Activated T-cell treated with anti-CD3 and anti-CD28 coated beads for 1 hour (primary cell): ENCODE data around the gene LDLRAD4.

Experiments used
- DNase-seq: peaks from one replicate; pipeline ENCODE4 v3.0.0-alpha.2; 2020; ENCODE audit warnings: low read depth

LDLRAD4 gene

DNA sequence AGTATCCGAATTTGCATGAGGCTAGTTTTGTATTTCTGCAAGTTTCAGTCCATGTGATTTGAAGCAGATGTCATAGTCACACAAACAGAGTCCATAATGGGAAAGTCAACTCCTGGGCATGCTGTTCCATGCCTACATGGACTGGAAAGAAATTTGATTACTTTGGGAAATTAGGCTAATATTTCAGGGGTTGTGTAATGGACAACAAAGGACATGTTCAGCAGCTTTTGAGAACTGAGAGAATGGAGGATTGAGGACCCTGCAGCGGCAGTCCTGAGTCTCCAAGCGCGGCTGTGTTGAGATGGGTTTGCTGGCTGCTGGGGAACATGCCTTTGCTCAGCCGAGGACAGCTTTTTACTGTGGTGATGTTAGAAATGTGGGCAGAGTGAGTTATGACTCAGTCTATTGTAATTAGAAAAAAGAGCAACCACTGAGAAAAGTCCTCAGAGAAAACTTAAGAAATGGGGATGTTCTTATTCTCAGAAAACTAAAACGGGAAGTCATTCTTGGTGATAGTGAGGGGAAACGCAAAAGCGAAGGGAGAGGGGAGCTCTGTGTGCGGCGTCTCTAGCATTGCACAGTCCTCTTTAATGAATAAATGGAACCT is 358.6 kb downstream of the LDLRAD4 start:
- no peak for DNase-seq

DNA sequence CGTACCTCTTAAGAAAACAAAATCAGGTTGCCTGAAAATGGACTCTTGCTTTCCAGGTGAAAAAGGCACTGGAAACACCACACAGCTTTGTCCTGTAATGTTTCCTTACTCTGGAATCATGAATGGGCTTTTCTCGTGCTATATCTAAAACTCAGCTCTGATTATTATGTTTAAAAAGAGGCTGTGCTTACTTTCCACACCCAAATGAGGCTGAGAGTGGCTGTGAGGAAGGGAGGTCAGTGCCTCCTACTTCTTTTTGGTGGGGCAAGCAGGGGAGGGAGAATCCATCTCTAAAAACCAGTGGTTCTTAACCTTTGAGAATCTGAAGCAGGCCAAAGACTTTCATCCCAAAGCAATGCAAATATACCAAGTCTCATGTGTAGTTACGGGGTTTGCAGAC is 359.2 kb downstream of the LDLRAD4 start:
- DNase-seq: no peak

DNA sequence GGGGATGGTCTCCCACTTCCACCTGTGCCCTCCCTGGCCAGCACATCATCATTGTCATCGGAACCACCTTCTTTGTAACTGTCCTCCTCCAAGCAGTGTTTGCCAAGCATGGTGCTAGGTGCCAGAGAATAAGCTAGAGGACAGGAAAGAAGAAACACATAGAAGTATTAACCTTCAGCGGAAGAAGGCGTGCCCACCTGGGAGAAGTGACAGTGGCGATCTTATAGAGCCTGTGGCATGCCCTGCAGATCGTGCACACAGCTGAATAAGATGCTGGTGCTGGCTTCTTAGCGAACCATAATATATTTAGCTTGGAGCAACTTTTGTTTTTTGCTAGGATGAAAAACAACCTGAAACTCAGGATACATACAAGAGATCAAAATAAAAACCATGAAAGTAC is 359.8 kb downstream of the LDLRAD4 start:
- no peak for DNase-seq

DNA sequence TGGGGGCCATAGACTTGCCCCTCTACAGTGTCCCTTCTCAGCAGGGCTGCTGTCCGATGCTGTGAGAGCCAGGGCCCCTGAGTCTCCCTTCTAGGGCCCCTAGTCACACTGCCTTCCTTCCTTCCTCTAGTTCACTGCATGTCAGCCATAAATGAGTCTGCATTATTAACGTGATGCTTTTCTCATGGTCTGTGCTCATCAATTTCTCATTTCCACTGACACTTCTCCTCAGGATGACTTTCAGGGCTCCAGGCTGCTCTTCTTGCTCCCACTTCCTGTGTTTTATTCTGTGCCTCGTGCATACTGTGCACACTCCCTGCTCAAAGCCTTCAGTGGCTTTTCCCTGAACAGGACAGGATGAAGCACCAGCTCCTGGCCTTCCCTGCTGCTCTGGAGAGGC is 361.3 kb downstream of the LDLRAD4 start:
- no peak for DNase-seq

DNA sequence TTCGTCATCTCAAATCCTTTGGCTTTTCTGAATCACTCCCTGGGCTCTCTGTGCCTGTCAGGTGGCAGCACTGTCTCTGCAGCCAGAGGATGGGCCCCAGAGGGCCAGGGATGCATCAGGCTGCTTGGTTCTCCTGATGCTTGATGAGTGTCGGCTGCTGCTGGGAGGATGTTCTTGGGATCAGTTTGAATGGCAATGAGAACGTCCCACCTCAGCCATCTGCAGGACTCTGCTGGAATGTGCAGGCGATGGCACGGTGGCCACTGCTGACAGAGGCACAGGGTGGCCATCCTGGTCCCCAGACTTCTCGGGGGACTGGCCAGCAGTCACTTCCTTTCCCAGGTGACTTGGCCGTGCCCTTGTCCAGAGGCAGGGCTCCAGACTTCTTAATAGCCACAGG is 361.8 kb downstream of the LDLRAD4 start:
- no peak for DNase-seq

DNA sequence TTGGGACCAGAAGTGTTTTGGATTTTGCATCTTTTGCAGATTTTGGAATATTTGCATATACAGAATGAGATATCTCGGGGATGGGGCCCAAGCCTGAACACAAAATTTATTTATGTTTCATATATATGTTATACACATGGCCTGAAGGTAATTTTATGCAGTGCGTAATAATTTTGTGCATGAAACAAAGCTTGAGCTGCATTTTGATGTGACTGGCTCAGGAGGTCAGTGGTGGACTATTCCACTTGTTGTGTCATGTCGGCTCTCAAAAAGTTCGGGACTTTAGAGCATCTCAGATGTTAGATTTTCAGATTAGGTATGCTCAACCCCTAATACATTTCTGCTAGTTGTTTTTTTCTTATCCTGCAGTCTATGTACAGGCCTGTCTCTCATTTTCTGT is 362.4 kb downstream of the LDLRAD4 start:
- DNase-seq: no peak

DNA sequence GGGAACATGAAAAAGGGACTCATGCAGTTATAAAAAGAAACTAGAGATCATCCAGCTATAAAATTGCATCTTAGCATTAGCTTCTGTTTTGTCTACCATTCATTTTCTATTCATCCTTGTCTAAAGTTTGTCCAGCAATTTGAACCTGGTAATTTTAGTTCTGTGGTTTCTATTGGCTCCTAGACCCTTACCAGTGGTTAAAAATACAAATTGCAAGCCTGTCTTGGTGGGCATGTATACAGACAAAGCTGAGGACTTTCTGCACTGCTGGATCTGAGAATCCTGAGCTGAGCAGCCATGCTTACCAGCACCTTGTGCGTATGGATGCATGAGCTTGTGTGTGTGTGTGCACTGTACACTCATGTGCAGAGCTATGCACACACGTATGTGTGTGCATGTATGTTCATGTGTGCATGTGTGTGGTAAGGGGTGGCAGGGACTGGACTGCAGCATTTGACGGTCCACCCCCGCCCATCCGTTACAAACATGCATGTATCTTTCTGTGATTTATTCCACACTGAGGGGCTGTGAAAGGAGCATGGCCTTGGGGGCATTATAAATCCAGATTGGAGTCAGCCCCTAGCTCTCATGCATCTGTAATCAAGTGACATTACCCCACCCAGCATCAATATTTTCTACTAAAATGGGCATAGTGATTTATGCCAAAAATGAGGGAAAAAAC is 363.1 kb downstream of the LDLRAD4 start:
- no peak for DNase-seq

DNA sequence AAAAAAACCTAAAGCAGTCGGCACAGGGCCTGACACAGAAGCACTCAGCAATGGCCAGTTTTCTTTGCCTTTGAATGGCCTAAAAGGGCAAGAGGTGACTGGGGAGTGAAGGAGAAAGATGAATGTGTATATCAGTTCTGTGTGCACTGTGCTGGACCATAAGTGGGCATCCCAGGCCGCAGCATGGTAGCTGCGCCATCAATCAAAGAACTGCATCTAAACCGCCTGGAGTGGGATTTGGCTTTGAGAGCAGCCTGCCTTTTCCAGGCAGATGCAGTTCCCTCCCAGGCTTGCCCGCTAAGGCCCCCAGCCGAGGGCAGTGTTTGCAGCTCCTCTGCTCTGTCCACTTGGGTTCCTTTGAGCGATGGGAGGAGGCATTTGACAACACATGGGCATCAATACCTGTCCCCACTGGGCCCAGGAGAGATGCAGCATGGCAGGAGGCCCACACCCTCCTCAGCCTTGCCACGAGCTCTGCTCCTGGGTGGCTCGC is 363.7 kb downstream of the LDLRAD4 start:
- DNase-seq: no peak

DNA sequence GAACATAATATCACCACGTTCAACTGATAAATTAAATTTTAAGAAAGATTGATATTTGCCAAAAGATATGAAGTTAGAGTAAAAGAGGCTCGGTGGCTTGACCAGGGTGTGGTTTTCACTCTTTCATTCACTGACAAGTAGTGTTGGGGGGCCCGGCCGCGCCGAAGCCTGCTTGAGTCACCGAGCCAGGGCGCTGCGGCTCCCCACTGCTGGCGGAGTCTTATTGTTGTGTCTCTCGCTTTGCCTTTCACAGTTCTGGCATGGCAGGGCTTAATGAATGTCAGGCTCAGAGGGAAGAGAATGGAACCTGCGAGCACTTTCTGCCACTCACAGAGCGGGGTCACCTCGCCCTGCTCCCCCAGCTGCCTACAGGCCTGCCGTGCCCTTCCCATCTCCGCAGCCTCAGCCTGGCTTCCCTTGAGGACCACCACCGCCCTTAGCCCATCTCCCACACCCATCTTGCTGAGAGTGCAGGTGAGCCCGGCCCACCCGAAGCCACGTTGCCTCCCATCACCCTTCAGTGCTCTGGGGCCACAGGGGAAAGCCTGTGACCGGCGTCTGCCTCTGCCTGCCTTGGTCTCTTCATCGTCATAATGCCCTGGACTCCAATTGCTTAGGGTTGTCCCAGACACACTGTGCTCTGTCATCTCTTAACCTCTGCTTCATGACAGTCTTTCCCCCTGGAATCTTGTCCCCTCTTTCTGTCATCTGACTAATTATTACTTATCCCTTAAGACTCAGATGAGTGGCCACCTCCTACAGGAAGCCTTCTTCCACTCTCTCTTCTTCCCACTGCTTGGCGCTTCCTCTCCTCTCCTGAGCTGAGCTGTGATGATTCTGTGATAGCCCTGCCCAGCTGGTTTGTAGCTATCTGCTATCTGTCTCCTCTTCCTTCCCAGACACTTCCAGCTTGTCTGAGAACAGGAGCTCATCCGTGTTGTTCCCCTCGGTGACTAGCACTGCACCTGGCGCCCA is 365.3 kb downstream of the LDLRAD4 start:
- DNase-seq: no peak

DNA sequence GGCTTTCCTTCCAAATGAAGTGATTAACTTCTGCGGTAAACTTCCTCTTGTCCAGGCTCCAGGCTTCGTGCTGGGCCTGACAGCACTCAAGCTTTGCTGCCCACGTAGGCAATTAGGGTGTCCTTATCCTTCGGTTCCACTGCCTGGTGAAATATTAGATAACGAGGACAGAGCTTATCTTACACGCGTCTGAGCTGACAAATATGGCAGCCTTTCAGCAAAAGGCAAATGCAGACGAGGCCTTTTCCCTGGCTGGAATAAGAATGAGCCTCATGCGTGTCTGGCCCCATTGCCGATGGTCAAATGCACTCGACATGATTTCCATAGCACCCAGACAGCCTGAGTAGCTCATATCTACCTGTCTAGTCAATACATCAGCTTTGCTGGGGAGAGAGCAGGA is 366.3 kb downstream of the LDLRAD4 start:
- no peak for DNase-seq

DNA sequence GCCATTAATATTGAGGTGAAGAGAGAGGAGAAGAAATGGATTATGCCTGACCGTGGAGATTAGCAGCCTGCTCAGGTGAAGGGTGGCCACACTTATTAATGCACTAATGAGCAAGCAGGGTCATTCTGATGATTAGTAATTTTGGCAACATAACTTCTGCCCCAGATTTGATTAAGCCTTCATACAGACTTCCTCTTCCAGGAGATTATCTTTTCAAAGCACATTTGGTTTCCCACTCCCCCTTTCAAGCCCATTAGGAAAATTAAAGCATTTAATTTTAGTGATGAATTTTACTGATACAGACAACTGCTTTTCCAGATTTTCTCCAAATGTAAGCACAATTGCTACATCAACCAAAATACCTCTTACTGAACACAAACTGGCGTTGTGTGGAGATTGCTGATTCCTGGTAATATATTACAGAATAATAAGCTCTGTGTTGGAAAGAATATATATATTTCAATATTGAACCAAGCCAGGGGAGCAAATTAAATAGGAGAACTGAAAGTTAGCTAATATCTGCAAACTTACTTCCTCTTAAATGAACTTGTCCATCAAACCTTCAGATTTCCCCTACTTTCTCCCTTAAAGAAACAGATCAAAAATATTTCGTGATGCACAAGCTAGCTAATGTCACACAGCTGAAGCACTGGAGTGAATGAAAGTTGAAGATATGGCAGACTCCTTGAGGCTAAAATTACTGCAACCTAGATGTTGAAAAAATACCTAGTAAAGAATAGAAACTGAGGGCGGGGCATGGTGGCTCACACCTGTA is 367.0 kb downstream of the LDLRAD4 start:
- DNase-seq: no peak

DNA sequence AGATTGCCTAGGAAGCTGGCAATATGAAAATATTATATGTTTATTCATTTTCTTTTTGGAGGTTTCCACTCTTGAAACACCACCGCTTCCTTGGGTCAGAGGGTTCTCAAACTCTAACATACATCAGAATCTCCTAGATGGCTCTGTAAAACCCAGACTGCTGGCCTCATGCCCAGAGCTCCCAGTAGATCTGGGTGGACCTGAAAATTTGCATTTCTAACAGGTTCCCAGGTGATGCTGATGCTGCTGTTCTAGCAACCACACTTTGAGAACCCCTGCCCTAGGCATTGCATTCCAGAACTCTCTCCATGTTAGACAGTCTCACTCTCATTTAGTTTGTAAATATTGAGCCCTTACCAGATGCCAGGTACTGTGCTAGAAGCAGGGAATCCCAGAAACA is 368.4 kb downstream of the LDLRAD4 start:
- no peak for DNase-seq

DNA sequence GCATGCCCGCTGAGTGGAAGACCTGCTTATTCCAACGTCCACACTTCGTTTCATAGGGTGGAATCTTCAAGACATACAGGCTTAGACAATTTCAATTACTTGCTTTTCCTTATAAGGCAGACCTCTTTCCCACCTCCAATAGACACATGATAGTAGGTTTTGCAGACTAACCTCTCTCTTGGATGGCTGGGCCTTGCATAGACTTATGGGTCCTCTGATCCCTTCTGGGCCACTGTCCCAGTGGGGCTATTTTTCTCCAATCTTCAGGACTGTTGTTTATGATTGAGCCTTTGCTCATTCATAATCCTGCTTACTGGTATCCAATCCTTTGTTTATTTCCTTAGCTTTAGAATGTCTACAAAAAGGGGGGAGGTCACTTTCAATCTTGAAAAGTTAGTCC is 368.9 kb downstream of the LDLRAD4 start:
- DNase-seq: no peak

DNA sequence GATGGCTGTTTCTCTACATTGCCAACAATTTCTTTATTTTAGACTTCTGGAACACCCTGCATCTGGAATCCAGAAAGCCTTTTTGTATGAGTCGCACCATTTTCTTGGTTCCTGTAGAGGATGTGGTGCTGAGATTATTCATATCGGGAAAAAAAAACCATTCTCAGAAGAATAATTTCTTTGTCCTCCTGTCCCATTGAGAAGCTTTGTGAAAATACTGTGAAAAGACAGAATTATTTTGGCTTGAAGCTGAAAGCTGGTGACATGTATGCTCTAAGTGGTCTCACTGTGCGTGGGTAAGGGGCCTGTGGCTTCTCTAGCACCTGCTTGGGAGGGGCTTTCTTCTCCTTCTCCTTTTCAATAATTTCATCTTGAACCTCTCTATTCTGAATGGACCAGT is 369.4 kb downstream of the LDLRAD4 start:
- DNase-seq: no peak

DNA sequence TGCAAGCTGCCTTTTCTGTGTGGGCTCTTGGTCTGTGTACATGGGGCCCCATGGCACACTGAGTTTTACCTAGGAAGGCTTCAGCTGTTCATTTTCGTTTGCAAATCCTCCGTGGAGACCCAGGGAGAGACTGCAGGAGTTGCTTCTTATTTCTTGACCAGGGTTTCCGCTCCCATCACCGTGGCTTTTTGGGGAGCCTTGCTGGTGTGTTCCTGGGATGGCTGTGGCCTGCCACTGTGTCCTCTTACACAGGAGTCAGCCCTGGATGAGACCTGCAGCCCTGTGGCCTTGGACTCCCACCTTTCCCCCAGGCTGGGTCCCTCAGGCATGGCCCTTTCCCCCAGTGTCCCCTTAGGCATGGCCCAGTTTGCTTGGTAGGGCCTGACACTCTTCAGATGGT is 370.8 kb downstream of the LDLRAD4 start:
- no peak for DNase-seq

DNA sequence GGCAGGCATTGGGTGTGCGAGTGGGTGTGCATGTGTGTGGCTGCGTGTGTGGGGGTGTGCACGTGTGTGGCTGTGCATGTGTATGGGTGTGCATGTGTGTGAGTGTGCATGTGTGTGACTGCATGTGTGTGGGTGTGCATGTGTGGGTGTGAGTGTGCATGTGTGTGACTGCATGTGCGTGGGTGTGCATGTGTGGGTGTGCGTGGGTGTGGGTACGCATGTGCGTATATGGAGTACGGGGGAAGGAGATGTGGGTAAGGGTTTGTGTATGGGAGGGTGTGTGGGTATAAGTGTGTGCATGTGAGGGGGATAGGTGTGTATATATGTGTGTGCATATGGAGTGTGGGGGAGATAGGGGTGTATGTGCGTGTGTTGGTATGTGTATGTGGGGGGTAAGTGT is 371.4 kb downstream of the LDLRAD4 start:
- DNase-seq: no peak

DNA sequence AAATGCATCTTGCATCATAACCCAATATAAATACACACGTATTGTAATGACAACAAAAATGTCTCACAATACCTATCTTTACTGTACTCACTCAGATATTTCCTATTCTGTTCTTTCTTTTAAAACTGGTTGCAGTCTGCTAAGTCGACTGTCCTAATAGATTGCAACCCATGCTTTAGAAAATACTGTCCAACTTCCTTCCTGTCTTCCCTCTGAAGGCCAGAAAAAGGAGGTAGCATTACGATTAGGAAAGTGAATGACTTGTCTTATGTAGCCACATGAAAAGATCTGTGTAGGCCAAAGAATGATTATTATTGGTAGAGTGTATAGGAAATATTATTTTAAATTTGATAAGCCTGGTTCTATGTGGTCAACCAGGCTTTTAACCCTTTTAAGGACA is 373.7 kb downstream of the LDLRAD4 start:
- no peak for DNase-seq

DNA sequence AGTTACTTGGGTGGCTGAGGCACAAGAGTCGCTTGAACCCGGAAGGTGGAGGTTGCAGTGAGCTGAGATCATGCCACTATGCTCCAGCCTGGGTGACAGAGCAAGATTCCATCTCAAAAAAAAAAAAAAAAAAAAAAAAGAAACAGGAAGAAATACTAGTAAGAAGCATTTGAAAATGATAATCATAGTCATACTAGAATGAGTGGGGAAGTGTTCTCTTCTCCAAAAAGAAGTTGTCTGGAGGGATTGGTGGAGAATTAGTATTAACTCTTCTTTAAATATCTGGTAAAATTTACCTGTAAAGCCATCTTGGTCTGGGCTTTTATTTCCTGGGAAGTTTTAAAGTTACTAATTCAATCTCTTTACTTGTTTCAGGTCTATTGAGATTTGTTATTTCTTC is 376.0 kb downstream of the LDLRAD4 start:
- no peak for DNase-seq

DNA sequence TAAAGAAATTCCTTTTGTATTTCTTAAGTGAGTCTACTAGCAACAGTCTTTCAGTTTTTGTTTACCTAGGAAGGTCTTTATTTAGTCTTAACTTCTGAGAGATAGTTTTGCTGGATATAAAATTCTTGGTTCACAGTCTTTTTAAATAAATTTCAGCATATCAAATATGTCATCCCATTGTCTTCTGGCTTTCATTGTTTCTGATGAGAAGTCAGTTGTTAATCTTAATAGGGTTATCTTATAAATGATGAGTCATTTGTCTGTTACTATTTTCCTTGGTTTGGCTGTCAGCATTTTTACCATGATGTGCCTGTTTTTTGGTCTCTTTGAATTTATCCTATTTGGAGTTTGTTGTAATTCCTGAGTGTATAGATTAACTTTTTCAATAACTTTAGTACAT is 378.5 kb downstream of the LDLRAD4 start:
- no peak for DNase-seq

DNA sequence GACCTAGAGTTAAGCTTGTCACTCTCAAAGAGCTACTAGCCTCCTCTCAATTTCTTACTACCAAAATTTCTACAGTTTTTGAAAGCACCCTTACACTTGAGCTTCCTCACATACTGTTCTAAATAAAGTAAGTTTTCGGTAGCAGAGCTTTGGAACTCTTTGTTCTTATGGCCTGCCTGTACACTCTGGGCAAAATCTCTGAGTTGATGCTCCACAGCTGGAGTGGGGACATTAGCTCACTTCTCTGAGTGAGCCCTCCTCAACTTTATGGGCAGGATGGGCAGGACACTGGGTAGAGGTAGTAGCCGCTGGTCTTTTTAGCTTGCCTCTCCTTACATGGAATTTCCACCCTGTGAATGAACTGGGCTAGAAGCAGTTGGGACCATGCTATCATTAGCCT is 380.0 kb downstream of the LDLRAD4 start:
- DNase-seq: no peak

DNA sequence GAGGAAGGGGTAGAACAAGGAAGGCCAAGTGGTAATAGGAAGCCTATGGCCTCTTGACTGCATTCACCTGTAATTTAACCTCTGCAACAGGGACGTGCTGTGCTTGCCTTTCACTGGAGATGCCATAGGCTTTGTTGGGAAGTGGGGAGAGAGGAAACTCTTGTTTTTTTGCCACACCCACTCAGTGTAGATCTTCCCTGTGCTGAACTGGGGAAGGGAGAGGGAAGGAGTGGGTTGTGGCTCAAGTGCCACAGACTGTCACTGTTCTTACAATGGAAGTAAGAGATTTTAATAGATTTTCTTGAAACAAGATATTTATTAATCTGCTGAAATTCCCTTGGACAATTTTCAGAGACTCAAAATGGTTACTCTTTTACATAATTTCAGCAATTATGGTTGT is 380.5 kb downstream of the LDLRAD4 start:
- no peak for DNase-seq
